Skin of body (tissue), 2 donors: ENCODE measurements around the gene TRIM71. TPM values are rescaled to one million over a fixed set of nuclear protein-coding genes. Genes with fewer than 3 reads are reported as not detected.
"Not testable (repeated sequence)": the region's sequence is repeated elsewhere in the genome, so short reads cannot be mapped to it uniquely, and the experiment has no call there.

Experiments used
- DNase-seq: peaks from one replicate; lab custom pipeline; 2025; lab: John Stamatoyannopoulos, UW
- total RNA-seq: library from RNA; depleted of rRNA; stranded (reverse); fragments of >200 nt; gene quantifications from one replicate; pipeline ENCODE4 v1.2.3, GENCODE V29; 2014

TRIM71 gene
- total RNA-seq, 1 donor from 2014 or later, result 0.69 TPM

GRCh38 chr3:32886911-32887310, 69.1 kb downstream of the TRIM71 start:
- no peak for DNase-seq

- DNase-seq, result no peak
Measured at GRCh38 chr3:32888739-32889138, 70.9 kb downstream of the TRIM71 start.

- DNase-seq, result no peak
Measured at GRCh38 chr3:32890420-32891276, 72.9 kb downstream of the TRIM71 start.

GRCh38 chr3:32891365-32891764, 73.6 kb downstream of the TRIM71 start:
- DNase-seq, result no peak

- no peak for DNase-seq
Measured at GRCh38 chr3:32892625-32893598, 75.1 kb downstream of the TRIM71 start.

GRCh38 chr3:32894977-32895376, 77.2 kb downstream of the TRIM71 start:
- DNase-seq, result no peak

- no peak for DNase-seq
Measured at GRCh38 chr3:32895701-32896100, 77.9 kb downstream of the TRIM71 start.

- no peak for DNase-seq
Measured at GRCh38 chr3:32896143-32896542, 78.3 kb downstream of the TRIM71 start.

- DNase-seq, result no peak
Measured at GRCh38 chr3:32897001-32897601, 79.3 kb downstream of the TRIM71 start.

GRCh38 chr3:32897981-32898623, 80.3 kb downstream of the TRIM71 start:
- DNase-seq, result no peak

- DNase-seq, result no peak
Measured at GRCh38 chr3:32899265-32899664, 81.5 kb downstream of the TRIM71 start.

GRCh38 chr3:32901005-32901932, 83.5 kb downstream of the TRIM71 start:
- DNase-seq, result no peak

- DNase-seq, result not testable (repeated sequence)
Measured at GRCh38 chr3:32902887-32903371, 85.1 kb downstream of the TRIM71 start.

- DNase-seq, result no peak
Measured at GRCh38 chr3:32903953-32904352, 86.2 kb downstream of the TRIM71 start.

- no peak for DNase-seq
Measured at GRCh38 chr3:32909999-32910398, 92.2 kb downstream of the TRIM71 start.

- no peak for DNase-seq
Measured at GRCh38 chr3:32910954-32911353, 93.2 kb downstream of the TRIM71 start.

- DNase-seq, result no peak
Measured at GRCh38 chr3:32912046-32912445, 94.2 kb downstream of the TRIM71 start.

- peak; percentile 29 for DNase-seq
Measured at GRCh38 chr3:32913790-32914446, 96.1 kb downstream of the TRIM71 start.

GRCh38 chr3:32919920-32920319, 102.1 kb downstream of the TRIM71 start:
- DNase-seq, result no peak
